GM12873 (cell line): Measurements from ENCODE around the gene KIF5C.

Experiments used
- TF ChIP-seq, protein P1 (sequence below): IDR thresholded peaks from 2 replicates; pipeline ENCODE4 v1.5.1; 2012; ENCODE audit warnings: low read depth, mild to moderate bottlenecking, moderate library complexity, low read length, control low read depth; ENCODE audit not compliant: insufficient read depth; ENCODE audit errors: missing control alignments

Gene KIF5C

DNA sequence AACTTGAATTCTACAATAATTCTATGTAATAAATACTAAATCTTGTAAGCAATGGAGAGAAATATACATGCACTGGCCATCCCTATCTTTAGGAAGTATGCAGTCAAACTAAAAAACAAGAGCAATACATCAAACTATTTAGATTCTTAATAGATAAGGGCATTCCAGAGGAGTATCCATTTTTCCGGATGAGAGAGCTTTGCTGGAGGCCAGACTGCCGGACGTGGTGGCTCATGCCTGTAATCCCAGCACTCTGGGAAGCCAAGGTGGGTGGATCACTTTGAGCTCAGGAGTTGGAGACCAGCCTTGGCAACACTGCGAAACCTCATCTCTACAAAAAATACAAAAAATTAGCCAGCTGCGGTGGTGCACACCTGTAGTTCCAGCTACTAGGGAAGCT, 60.8 kb downstream of the KIF5C start:
- TF ChIP-seq, protein P1, sequence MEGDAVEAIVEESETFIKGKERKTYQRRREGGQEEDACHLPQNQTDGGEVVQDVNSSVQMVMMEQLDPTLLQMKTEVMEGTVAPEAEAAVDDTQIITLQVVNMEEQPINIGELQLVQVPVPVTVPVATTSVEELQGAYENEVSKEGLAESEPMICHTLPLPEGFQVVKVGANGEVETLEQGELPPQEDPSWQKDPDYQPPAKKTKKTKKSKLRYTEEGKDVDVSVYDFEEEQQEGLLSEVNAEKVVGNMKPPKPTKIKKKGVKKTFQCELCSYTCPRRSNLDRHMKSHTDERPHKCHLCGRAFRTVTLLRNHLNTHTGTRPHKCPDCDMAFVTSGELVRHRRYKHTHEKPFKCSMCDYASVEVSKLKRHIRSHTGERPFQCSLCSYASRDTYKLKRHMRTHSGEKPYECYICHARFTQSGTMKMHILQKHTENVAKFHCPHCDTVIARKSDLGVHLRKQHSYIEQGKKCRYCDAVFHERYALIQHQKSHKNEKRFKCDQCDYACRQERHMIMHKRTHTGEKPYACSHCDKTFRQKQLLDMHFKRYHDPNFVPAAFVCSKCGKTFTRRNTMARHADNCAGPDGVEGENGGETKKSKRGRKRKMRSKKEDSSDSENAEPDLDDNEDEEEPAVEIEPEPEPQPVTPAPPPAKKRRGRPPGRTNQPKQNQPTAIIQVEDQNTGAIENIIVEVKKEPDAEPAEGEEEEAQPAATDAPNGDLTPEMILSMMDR: no peak

DNA sequence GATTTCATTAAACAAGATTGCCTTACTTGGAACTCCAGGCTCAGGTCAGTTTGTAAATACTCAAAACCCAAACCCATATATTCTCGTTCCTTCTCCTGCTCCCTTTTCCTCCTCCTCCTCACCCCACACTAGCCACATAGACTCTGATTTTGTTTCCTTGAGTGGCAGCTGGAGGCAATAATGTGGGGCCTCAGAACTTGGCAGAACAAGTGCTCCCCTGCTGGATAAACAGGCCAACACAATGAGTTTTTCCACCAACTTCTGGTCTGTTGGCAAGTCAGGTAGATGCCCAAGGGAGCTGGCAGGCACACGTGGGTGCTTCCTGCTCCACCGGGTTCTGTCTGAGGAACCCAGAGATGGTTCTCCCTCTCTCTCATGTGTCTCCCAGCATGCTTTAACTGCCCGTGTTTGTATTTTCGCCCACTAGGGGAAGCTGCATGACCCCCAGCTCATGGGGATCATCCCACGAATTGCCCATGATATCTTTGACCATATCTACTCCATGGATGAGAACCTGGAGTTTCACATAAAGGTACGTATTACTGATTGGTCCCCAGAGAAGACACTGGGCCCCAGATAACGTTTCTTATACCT, 61.9 kb downstream of the KIF5C start:
- TF ChIP-seq, protein P1: peak; percentile 34

DNA sequence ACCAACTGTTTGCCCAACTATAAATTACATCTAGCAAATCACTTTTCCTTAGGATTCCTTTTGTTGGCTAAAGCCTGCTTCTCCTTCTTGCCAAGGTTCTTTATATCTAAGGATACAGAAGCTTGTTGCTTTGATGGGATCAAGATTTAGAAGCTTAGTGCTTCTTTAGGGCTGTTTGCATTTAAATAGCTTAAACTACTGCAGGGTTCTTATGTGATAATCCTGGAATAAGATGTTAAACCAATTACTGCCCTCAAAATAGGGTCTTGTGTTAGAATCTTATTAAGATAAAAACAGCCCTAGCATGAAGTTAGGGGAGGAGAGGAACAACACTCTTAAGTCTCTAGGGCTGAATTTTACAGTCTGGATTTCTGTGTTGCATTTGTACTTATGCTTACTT, 64.2 kb downstream of the KIF5C start:
- TF ChIP-seq, protein P1: no peak

DNA sequence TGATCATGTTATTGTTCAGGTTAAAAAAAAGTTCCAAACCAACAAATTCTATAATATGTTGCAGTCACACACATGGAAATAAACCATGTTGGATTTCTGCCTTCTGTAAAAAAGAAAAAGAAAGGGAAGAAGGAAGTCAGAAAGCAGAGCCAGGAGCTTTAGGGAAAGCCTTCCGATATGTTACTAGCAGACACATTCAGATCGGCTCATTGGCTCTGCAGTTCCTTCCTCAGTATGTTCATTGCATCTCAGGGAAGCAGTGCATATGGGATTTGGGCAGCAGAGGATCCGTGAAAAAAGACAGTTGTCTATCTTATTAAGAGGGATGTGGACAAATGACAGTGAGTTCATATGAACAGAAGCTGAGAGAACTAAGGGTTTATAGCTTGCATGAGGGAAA, 68.1 kb downstream of the KIF5C start:
- TF ChIP-seq, protein P1: no peak

DNA sequence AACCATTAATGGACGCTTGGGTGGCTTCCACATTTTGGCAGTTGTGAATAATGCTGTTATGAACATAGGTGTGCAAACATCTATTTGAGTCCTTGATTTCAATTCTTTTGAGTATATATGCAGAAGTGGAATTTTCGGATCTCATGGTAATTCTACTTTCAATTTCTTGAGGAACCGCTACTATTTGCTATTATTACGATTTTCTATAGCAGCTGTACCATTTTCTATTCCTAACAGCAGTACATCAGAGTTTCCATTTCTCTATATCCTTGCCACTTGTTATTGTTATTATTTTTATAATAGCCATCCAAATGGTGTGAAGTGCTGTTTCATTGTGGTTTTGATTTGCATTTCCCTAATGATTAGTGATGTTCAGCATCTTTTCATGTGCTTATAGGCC, 69.5 kb downstream of the KIF5C start:
- TF ChIP-seq, protein P1: no peak

DNA sequence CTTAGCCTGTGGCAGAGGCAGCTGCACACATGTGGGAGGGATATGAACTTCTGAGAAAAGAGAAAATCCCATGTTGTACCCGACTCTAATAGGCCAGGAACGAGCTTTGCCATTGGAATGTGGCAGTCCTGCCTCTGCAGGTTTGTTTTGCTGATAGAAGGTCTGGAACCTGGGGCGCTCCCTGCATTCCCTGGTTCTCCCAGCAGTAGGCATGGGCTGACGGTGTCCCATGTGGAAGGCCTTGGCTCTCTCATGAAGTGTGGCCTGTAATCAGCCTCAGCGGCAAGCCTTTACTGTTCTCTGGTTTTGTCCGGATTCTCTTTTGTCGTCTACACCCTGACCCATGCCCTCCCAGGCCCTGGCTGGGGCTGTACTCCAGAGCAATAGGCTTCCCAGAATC, 72.3 kb downstream of the KIF5C start:
- TF ChIP-seq, protein P1: no peak

DNA sequence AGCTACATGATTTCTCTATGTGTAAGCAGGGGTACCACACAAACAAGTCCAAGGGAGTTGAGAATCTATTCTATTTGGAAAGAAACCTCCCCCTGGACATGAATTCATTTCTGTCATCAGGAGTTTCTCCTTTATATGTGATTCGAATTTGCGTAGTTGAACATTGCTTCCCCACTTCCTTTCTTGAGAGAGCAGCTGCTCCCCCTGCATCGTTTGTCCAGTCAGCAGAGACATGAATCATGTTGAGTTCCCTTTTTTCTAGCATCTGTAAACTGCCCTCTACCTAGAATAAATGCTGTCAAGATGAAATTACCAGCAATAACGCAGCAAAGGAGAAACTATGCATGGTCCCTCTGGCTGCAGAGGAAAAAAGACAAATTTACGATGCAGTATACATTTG, 73.8 kb downstream of the KIF5C start:
- TF ChIP-seq, protein P1: no peak

DNA sequence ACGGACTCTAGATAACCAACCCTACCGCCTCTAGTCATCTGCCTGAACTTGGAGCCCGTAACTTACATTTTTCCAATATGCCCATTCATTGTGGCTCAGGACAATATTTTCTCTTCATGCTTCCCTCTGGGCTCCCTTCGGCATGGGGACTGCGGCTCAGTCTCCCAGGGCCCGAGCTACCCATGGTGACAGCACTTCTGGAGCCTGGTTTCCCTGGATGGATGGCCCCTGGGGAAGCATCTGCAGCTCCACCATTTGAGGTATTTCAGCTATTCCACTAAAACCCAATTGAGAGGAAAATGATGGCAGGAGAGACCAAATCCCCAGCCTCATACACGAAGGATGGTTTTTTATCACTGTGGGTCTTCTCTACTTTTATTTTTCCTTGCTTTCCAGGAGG, 74.3 kb downstream of the KIF5C start:
- TF ChIP-seq, protein P1: no peak
